Activated CD4-positive, alpha-beta T cell treated with anti-CD3 and anti-CD28 coated beads, Interleukin-2, amount 50 U/mL, for 48 hours (primary cell): ENCODE data around the gene DLG2.

Experiments used
- DNase-seq, 2 experiments: peaks; one replicate each; pipeline ENCODE4 v3.0.0-alpha.2; 2020

DLG2 gene

DNA sequence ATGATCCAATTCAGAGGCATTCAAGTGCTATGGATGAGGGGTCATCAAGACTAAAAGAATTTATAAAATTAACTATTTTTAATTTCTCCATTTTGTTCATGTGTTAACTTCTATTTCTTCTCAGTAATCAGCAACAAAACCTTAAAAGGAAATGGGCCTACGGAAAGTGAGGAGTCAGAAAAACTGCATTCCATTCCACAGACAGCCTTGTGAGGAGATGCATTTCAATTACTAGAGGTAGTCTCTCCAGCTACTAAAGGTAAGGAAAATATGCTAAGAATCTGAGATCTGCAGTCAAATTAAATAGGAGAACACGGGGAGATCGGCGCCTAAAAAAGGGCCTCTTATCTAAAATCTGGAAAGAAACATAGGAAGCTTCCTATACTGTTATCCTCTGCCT lies 661.7 kb downstream of the DLG2 start:
- DNase-seq, result no peak

DNA sequence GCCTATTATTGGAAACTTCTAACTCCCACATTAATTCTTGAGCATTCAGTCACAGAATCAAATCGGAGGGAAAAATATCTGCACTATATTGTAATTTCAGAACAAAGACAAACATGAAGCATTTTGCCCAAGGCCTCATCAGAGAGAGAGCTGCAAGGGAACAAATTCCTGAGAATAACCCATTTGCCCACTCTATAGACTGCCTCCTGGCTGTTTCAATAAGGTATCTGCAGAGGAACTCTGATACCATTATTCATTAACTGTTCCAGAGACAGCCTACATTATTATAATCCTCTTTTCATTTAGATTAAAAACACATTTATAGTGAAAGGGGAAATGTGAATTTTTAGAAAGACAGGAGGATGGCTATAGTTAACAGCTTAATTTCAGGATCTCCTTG lies 663.9 kb downstream of the DLG2 start:
- DNase-seq, result no peak

DNA sequence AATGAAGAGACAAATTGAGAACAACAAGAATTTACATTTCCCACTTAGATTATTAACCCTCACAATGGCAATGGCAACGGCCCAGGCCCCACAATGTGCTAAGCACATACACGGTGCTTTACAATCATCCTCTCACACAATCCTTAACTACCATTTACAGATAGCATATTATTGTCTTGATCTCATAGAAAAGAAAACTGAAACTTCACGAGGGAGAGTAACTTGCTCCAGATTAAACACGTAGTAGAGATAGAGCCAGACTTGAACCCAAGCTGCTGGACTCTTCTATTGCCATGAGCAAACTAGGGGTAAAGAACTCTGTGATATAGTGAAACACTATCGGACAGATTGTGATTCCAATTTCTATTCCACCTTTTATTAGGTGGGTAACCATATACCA lies 665.1 kb downstream of the DLG2 start:
- no peak for DNase-seq

DNA sequence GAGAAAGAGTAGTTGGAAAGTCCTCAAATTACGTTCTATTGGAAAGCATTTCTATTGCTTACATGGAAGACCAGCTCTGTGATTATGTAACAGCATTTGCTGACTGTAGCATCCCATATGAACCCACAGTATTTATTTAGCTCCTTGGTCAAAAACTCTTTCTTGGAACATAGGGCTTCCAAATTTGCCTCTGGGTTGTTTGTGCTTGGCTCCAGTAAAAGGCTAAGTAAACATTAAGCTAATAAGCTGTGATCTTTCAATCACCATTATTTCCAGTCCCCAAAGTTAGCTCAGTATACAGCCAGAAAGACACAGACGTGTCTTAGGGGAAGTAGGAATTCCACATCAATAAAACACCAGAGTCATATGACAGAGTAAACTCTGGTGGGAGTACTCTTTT lies 668.8 kb downstream of the DLG2 start:
- no peak for DNase-seq

DNA sequence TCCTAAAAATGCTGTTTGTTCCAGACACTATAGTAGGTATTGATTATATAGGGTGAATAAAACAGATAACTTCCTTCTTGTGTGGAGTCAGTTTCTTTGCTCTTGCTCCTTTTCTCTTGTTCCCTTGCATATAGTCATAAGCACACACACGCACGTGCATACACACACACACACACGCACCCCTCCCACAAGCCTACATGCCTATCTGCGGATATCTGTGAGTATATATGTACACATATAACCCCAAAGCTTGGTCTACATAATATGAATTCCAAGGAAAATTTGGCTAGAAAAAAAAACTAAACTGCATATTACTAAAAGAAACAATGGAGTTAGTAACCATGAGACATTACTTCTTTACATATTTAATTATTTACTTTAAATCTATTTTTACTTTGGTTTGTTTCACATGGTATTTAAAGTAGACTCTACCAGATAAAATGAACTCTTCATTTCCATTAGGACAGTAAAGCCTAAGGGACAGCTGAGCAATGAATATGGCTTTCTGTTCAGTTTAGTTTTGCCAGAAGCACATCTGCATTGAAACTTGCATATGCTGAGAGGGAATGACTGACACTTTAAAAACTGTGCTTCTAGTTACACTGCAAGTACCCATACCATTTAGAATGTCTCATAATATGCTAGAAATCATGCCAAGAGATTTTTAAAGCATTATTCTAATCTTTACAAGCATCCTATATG lies 676.4 kb downstream of the DLG2 start:
- DNase-seq, result no peak

DNA sequence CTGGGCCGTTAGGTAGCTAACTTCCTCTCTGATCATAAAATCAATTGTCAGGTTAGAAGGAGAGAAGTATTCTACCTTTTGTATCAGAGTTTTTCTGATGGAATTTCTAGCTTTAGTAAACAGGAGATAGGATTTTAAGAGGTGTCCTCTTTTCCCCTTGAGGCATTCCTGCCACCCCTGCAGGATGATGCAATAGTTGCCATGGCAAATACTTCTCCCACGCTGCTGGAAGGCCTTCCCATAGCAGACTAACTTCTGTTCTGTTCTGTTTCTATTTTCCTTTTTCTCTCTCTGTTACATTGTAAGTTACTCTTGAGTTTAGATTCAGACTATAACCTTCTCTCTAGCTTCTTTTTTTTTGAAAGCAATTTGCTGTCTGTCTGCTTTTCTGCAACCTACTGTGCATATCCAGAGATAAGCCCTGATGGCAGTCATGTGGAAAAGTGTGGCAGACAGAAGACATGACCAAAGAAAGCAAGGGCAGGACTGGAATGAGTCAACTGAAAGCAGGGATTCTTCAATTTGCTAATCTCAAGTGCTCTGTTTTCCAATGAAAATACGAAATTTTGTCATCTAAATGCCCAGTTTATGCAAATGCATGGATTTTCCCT lies 679.1 kb downstream of the DLG2 start:
- DNase-seq, result no peak

DNA sequence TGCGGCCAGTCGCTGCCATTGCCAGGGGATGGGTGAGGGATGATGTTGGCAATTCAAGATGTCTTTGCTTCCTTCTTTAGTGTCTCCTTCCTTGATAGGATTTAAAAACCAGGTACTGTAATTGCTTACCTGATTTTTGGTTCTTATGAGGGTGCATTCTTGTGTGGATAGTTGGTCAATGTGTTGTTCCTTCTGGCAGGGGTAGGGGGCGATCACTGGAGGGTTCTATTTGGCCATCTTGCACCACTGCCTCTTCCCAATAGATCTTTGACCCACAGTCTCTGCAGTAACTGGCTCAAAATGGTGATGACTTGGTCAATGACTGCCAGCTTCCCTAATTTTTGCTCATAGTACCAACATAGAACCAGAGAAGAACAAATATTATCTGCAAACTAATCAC lies 680.1 kb downstream of the DLG2 start:
- no peak for DNase-seq

DNA sequence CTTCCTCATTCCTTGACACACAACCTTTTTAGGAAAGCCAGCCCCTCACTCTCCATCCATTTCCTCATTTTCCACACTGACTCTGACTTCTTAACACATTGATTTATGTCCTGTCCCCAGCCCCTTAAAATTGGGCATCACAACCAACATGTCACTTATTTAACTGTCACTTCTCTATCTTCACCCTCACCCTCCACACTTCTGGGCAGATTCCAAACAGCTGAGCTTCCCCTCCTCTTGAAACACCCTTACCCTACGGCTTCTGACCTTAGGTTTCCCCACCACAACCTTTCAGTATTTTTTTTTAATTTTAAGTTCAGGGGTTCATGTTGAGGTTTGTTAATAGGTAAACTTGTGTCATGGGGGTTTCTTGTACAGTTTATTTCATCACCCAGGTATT lies 696.3 kb downstream of the DLG2 start:
- no peak for DNase-seq

DNA sequence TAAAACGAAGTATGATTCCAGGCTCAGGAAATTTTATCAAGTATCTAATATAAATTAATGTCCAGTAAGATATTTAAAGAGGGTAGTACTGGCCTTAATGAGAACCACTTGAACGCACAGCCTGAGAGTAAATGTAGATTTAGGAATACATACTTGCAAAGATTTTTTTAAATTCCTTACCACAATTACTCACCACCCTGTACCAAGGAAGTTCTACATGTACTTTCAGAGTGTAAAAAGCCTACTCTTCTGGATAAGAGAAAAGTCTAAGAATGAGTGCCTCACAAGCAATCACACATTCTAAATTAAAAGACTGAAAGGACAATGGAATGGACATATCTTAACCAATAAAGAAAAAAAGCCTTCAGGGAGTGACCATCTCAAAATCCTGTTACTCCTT lies 697.4 kb downstream of the DLG2 start:
- no peak for DNase-seq

DNA sequence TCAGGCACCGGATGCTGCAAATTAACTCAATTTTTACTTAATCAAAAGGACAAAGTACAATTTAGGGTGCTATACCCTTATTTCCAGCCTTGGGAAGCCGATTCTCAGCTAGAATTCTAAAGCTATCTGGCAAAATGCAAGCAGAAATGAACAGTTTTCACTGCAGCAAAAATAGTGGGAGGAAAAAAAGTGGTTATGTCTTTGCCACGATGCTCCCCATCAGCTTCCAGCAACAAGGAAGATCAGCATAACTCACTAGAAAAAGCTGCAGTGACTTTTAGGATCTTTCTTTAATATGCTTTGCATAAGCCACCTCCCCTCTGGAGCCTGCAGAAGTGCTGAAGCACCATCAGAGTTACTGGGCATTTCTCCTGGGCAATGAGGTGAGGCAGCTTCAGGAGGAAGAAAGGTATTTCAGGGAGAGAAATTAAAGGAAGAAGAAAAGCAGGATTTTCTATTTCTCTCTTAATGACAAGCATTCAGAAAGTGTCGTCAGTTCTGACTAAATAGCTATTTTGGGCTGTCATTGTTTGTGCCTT lies 702.9 kb downstream of the DLG2 start:
- no peak for DNase-seq

DNA sequence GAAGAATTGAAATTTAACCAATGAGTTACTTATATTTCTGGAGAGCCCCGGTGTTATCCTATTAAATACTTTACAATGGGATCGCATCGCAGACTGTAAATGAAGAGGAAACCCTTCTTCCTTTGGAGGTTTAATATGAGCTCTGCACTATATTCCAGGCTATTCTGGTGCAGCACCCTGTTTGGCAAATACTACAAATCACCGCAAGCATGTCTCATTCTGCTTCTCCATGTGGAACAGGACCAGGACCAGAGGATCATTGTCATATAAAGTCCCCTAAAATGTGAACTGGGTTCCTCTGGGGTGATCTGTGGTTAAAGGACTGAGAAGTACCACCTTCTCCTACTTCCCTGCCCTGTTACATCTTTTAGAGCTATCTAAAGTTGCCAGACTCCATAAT lies 703.7 kb downstream of the DLG2 start:
- no peak for DNase-seq

DNA sequence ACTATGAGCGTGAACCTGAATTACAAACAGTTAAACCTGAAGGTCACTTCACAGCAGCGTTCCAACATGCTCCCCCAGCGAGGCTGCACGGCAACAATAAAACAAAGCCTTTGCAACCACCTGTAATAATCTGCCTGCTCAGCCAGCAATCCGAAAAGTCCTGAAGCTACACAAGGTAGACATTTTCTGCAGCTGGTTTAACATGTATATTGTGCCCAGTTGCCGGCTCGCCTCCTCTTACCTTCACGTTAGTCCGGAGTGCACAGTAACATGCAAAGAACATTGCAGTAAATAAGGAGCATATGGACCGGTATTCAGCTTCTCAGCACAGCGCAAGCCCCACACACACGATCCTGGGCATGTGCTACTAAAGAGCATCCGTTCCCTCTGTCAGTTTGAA lies 704.3 kb downstream of the DLG2 start:
- DNase-seq, result no peak

DNA sequence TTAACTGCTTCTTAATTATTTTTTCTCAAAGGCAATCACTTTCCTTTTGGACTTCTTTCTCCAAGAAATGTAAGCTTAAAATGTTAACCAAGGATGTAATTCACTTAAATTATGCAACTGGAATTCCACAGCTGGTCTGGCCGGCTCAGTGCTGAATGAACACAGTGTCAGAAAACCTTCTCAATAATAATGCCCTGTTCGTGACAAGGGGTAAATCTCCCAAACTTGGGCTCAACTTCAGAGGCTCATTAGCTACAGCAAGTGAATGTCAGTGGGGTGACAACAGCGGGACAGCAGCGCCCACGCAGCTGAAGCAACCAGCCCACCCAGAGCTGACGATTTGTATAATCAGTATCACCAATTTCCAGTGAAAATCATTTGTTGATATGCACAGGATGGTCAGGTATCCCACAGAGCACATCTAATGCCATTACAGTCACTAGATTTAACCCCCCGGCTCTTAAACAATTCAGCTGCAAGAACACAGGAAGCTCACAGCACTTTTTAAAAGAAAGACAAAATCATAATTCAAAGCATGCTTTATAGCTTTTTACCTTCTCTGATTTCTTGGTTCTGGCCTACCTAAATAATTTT lies 704.8 kb downstream of the DLG2 start:
- no peak for DNase-seq

DNA sequence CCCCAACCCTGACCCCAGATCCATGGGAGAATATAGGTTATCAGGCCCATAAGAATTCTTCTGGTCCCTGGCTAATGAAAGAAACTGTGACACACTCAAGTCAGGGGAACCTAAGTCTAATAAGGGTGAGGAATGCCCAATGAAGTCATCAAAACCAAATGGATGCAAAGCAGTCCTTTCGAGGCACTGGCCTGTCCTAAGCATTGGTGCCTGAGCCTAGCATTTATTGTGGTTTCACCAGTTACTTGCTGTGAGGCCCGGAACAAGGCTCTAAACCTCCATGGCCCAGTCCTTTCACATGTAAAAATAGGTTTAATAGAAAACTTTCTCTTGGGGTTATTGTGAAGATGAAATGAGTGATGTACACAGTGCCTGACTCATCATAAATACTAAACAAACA lies 712.6 kb downstream of the DLG2 start:
- DNase-seq, result no peak

DNA sequence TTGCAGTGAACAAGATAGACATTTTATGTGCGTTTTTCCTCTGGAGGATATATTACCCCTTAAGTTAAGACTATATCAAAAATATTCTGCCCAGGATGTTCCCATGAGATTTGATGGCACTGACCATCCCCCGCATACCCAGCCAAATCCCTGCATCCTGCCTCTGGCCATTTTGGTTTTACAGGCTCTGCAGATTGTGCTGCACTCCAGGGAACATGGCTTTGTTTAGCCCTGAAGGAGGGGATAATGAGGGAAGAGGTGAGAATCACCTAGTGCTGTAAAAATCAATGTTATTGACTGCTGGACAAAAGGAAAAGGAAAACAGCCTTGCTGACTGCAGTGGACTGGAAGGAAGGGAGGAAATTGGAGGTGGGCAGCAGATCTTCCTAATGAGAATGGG lies 717.4 kb downstream of the DLG2 start:
- DNase-seq, result no peak

DNA sequence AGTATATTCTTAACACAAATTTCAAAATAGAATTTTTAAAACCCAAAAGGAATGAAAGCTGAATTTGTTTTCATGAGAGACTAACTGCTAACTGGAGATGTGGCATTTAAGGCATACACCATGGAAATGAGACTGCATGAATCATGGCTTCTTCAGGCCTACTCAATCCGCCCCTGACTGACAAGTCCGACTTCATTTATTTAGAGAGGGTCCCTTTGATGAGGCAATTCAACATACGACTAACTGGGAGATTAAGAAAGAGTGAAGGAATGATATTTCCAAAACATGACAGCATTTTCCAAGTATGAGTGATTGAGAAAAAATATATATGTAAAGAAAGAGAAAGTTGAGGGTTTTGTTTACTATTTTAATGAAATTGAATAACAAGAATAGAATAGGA lies 720.1 kb downstream of the DLG2 start:
- no peak for DNase-seq

DNA sequence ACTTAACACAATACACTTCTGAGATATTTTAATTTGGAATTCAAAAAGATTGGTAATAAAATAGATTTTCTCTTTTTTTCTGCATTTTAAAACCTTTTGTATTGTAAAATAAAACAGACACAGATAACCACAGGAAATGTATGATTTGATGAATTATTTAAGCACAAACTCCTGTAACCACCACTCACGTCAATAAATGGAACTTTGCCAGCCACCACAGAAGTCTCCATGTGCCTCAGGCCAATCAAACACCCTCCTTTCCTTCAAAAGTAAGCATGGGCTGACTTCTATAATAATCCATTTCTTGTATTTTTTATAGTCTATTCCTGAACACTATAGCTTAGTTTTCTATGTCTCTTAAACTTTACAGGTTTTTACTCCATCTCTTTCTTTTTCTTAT lies 721.7 kb downstream of the DLG2 start:
- DNase-seq, result no peak

DNA sequence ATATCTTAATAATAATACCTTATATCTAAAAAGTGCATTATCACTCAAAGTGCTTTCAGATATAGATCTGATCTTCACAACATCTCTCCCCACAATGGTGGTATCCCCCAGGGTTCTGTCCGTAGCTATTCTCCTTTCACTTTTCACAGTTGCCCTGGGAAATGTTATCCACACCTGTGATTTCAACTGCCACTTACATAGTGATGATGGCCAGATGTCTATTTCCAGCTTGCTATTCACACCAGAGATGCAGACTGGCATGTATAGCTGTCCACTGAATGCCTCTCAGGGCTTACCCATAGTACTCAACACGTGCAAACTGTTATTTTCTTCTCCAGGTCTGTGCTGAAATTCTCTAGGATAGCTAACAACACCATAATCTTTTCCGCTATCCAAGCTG lies 724.7 kb downstream of the DLG2 start:
- no peak for DNase-seq

DNA sequence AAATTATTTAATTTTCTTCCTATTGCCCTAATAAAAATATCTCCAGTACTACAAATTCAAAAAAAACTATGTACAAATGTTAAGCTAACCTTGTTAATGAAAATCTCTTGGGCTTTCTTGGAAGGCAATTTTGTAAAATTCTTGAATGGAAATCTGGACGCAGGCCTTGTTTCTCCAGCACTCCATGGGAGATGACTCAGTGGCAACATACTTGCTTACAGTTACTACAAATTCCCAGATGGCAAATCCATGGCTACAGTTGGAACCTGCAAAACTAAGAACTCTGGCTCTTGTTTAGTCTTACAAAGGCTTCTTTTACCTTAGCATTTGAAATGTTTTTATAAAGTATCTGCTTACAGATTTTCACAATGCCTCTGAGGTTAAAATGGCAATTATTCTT lies 725.2 kb downstream of the DLG2 start:
- DNase-seq, result no peak

DNA sequence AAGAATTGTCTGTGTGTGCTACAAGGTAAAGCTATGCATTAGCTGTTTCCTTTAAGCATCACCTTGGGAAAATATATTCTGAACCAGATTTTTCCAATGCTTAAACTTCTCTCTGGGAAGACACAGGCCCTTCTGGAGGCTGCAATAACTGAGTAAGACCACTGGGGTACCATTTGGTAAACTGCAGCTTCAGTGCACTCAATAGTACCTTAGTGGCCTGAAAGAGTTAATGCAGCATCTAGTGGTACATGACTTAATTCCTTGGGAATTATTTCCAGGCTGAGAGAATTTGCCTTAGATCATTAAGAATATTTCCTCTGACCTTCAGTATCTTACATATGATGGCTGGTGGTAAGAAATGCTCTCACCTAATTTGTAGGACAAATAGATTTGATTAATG lies 727.4 kb downstream of the DLG2 start:
- no peak for DNase-seq

DNA sequence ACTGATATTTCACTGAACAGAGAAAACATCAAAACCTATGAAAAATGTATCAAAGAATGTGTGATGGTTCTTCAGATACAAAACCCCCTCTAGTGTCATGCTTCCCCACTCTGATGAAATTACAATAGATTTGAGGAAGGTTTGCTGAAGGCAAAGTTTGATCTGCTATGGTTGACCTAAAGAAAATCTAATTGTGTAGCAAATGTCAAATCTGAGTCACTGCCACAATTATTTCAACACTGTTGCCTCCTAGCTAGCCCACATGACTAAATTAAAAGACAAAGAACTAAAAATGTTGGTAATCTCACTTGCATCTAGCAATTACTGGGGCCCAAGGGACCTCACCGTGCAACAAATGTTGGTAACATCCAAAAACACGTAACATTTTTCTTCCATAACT lies 728.0 kb downstream of the DLG2 start:
- DNase-seq, result no peak

DNA sequence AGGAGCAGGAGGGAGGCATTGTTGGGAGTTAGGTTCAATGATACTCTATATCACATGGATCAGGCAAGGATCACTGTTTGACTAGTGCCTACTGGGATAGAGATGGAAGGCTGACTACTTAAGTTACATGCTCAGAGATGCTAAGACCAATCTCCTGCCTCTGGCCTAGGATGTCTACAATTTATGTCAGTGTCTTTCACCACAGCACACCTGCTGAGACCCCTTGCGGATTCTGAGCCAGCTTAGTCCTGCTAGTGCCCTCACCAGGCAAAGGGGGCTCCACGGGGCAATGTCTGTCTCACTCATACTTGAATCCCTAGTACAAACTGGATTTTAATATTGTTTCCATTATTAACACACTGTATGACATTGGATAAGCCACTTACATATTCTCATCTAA lies 732.5 kb downstream of the DLG2 start:
- no peak for DNase-seq

DNA sequence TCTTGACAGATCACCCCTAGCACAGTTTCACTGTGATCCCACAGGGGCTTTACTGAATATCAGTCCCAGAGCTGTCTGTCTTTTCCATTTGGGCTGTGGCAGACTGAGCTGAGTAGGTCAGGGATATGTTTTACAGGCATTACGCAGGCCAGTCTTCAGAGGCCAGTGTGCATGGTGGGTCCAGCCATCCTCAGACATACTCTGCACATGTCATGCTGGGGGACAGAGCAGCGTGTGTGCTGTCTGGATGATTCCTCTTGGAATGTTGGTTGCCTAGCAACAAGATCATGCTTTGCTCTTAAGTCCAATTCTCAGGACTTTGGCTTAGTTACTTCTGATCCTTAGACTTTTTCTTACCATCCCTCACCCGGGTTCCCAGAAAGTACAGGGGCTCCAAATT lies 736.5 kb downstream of the DLG2 start:
- DNase-seq, result no peak

DNA sequence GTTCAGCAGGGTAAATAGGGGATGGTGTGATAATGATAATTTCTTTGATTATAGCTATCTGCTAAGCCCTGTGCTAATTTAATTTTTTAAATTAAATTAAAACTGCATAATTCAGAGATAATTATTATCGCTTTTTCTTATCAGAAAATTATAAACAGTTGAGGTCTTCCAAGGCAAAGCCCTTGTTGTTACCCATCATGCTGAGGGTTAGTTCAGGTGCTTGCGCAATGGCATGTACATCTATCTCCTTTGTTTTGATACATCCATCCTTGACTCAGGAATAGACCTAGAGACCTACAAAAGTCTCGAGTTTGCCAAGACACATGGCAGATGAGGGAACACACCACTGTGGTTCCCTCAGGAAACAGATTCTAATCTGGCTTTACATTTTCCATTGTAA lies 737.6 kb downstream of the DLG2 start:
- DNase-seq, result no peak
